NCI-H1417 treated with DMSO at 0.1 percent for 48 hours (cell line): ENCODE data around the gene ZNF385D.

Experiments used
- DNase-seq: peaks from one replicate; lab custom pipeline; 2025; lab: John Stamatoyannopoulos, UW

The ZNF385D gene

DNA sequence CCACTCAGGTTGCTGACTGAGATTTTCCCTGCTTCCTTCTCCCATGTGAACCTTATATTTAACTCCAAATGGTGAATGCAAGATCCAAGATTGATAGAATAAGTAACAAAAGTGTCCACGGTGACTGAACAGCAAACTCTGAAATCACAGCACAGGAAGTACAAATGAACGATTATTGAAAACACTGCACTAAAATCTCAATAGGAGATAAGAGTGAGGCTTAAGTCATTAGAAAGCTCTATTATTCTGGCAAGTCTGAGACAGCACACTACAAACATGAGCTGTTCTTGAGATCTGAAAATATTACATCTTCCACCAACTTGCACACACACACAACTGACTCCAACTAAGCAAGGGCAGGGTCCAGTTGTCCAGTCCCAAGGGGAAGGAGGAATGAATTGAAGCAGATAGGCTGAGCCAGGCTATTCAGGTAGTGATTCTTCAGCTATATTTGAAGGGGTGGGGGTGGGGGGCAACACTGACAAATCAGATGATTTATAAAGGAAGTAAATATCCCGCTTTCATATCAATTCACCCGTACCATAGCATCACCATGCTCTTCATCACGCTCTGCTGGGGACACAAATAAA, 2.9 kb downstream of the ZNF385D start:
- DNase-seq: no peak

DNA sequence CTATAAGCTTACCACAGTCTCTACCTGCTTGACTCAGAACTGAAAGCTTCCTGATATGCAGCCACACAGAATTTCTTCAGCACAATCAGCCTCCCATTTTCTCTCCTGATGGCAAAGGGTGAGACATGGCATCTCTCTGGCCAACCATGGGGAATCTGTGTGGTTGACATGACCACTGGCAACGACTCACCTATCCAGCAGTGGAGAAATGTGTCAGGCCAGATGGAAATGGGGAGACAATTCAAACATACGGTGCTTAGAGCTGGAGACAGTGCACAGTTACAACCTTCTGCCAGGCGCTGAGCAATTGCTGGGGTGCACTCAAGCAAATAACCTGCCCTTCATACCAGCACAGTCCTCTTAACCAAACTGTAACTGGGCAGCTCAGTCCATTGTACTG, 3.6 kb downstream of the ZNF385D start:
- no peak for DNase-seq

DNA sequence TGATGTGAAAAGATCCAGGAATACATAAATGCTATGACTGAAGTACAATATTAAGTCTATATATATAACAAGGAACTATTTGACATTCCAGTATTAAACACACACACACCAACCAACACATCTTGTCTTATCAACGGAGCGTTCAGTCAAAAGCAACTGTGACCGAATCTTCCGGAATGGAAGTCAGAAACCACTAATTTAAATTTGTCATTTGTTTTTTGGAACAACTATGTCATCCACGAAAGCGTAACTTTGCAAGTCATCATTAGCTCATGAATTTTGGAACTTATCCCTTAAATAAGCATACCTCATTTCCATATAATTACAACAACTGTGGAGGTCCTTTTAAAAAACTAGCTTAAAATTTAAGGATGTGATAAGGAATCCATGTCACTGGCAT, 5.0 kb downstream of the ZNF385D start:
- DNase-seq: no peak

DNA sequence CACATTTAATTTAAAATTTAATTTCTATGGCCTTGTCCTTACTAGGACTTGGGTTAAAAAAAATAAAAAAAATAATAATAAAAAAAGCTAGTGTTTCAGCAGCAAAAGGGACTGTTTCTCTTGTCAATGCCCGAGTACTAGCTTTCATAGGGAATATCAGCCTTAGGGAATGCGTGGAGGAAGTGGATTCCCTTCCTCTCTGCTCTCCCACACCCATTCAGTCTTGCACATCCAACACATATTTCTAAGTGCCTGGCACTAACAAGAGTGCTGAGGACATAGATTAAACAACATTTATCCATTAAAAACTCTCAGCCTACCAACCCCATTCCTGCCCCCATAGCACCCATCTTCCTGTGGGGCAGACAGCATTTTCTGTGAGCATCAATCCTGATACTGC, 6.2 kb downstream of the ZNF385D start:
- no peak for DNase-seq

DNA sequence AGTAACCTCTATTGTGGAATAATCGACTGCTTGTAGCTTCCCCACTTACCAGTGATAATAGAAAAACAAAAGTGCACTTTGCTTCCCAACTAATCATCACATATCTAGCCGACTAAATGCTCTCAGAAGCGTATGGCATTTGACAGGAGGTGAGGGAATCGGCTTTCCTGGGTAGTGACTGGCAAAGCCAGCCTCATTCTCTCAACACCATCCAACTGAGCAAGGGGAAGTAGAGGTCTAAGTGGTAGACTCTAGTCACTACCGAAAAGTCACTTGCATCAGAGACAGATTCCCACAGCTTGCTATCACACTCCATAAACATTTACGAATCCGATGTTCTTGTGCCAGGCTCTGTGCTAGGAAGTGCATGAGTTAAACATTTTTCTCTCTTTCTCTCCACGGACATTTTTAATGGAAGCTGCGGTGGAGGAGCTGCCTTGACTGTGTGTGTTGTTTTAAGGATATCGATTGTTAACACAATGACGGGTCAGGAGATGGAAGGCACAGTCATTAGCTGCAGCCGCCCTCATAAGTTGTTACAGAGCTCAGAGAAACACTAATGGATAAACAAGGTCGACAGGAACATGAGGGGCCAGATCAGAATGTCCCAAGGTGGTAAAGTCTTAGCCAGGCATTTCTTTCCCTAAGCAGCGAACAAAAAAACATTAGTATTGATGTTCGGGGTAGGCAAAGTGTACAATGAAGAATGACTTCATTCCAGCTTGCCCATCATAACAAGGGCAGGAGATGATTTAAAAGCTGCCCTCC, 11.9 kb downstream of the ZNF385D start:
- DNase-seq: no peak

DNA sequence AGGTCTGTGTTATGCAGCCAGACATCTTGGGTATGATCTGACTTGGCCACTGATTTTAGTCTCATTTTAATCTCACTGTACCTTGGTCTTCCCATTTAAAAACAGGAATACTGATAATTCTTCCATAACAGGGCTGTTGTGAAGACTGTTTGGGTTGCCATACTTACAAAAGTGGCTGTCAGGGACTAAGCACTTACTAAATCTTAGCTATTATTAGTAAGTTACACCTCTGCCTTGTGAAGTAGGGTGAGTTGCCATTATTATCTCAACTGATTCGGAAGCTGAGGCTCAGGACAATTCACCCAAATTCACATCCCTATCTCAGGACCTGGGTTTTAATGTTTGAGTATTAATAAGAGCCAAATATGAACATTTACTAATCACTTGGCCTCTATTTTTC, 12.7 kb downstream of the ZNF385D start:
- DNase-seq: no peak

GRCh38 chr3:21734746-21735145, 16.3 kb downstream of the ZNF385D start:
- no peak for DNase-seq

GRCh38 chr3:21729888-21730459, 21.0 kb downstream of the ZNF385D start:
- DNase-seq: no peak

- DNase-seq: no peak
These were observed 21.7 kb downstream of the ZNF385D start for GRCh38 chr3:21729331-21729730.

DNA sequence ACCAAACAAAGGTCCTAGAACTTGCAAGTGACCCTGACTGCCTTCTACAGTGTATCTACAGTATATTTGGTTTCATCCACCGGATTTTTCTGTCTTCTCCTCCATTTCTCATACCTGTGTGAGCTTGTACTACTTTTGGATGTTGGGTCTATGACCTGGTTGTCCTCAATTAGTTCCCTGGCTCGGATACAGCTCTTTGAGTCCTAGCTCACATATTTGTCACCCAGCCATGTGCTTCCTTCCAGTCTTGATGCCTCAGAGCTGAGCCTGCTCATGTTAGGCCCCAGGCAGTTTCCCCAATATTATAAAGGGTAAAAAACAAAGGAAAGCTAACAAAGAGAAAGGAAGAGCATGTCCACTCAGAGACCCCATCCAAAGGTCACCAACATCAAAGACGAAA, 28.2 kb downstream of the ZNF385D start:
- no peak for DNase-seq

- DNase-seq: no peak
These were observed 28.7 kb downstream of the ZNF385D start for GRCh38 chr3:21722301-21722700.

GRCh38 chr3:21718943-21719591, 31.9 kb downstream of the ZNF385D start:
- no peak for DNase-seq

GRCh38 chr3:21718161-21718765, 32.7 kb downstream of the ZNF385D start:
- DNase-seq: no peak

- no peak for DNase-seq
These were observed 35.3 kb downstream of the ZNF385D start for GRCh38 chr3:21715662-21716061.

- no peak for DNase-seq
These were observed 45.2 kb downstream of the ZNF385D start for GRCh38 chr3:21705769-21706168.

GRCh38 chr3:21704796-21705195, 46.2 kb downstream of the ZNF385D start:
- DNase-seq: no peak

GRCh38 chr3:21703291-21703690, 47.7 kb downstream of the ZNF385D start:
- DNase-seq: no peak

DNA sequence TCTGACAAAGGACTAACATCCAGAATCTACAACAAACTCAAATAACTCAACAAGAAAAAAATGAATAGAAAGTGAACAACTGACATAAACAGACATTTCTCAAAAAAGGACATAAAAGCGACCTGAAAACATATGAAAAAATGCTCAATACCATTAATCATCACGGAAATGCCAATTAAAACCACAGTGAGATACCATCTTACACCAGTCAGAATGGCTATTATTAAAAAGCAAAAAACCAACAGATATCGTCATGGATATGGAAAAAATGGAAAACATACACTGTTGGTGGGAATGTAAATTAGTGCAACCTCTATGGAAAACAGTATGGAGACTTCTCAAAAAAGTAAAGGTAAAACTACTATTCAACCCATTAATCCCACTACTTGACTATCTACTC, 53.3 kb downstream of the ZNF385D start:
- no peak for DNase-seq

DNA sequence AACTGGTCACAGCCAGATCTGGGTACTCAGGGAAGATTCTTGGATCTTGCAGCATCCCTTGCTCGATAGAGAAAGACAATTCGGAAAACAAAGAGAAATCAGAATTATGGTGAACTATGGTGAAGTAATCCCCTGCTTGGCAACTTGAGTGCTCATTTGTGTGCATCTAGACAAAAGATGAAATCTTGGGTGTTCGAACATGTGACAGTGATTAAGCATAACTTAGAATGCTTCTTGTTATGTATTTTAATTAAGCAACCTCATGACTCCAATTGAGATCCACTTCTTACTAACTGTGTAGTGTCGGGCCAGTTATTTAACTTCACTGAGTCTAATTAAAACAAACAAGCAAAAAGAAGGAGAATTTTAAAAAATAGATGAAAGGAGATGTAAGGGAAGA, 56.5 kb downstream of the ZNF385D start:
- no peak for DNase-seq

DNA sequence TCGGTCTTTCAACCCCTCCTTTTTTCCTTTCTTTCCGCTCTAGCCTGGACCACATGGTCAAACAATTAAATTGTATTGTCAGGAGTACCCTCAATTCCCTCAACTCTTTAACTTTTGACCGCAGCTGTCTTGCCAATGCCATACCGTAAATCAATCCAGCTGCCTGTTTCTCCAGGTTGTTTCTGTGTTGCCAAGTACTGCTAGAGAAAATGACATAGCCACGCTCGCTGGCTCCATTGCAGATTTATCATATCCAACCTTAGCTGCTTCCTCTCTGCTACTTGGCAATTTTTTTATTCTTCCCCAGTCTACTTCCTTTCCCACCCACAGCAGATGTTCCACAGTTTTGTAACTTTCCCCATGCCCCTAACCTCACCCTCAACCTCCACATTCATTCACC, 60.0 kb downstream of the ZNF385D start:
- DNase-seq: no peak

DNA sequence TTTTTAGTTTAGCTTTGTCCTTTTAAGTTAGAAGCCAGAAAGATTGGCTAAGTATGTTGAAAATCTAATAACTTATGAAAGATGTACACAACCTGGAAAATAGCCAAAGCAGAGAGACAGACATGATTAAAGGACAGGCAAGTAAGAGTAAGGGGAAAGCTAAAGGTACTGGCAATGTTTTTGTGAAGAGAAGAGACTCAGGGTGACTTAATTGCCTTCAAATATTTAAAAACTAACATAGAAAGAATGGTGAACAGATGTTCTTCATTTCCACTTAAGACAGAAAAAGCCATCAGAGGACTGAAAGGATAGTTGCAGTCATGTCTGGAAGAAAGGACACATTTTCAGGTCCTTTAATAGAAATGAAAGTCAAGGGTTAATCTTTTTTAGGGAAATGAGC, 68.8 kb downstream of the ZNF385D start:
- no peak for DNase-seq

GRCh38 chr3:21673393-21673792, 77.6 kb downstream of the ZNF385D start:
- no peak for DNase-seq

- no peak for DNase-seq
These were observed 78.7 kb downstream of the ZNF385D start for GRCh38 chr3:21672303-21672702.
